HCT116 (cell line): ENCODE data around the gene SERINC5. TPM values are rescaled to one million over a fixed set of nuclear protein-coding genes. Genes with fewer than 3 reads are reported as not detected.

Experiments used
- ATAC-seq: fragments of 200-7000 bp; cut with Tn5 transposase; 2 replicates; pipeline ENCODE4 v1.9.1; 2020; ENCODE audit warnings: mild to moderate bottlenecking, moderate library complexity
- BruUV-seq: library from RNA; stranded (reverse); fragments of 400-500 nt; replicated peaks from 2 replicates; lab custom pipeline; 2021; lab: Mats Ljungman, UMichigan
- CTCF ChIA-PET: fragments of 300-600 bp; sonication (Branson Sonifier 250); formaldehyde crosslinking; loops from one replicate; lab custom pipeline; 2021; ENCODE audit warnings: antibody characterized with exemption; lab: Charles Lee
- POLR2A ChIA-PET: fragments of 300-600, 350-600 bp; sonication (Branson Sonifier 250); formaldehyde crosslinking; loops from one replicate; lab custom pipeline; 2021; ENCODE audit warnings: antibody characterized with exemption; lab: Charles Lee
- RAD21 ChIA-PET, 2 experiments: fragments of 300-600 bp; sonication (Branson Sonifier 250); formaldehyde crosslinking; loops; one replicate each; lab custom pipeline; 2023; ENCODE audit warnings: low total read pairs in 2 of 2; ENCODE audit not compliant: uncharacterized antibody in 2 of 2, unreplicated experiment in 2 of 2, low non-redundant PET in 1 of 2; lab: Charles Lee
- DNase-seq: peaks from one replicate; pipeline ENCODE4 v3.0.0-alpha.2; 2010; ENCODE audit warnings: low read depth, low spot score
- H2AFZ ChIP-seq: fragments of 200-600 bp; shearing (Covaris generic), sonication (generic); 2 replicates; pipeline ENCODE4 v1.6.1; 2017; ENCODE audit warnings: low read depth, mixed run types, mixed read lengths, antibody characterized with exemption, low read length; ENCODE audit not compliant: poor library complexity, severe bottlenecking
- H3K27ac ChIP-seq: 2 replicates; pipeline ENCODE4 v1.5.1; 2012; ENCODE audit warnings: low read depth, low read length
- H3K27me3 ChIP-seq: fragments of 200-600 bp; sonication (generic); 2 replicates; pipeline ENCODE4 v1.6.1; 2016; ENCODE audit warnings: mixed run types, low read length, mixed read lengths; ENCODE audit not compliant: insufficient read depth
- H3K36me3 ChIP-seq, 2 experiments: fragments of 200-500 bp in 1 of 2; fragments of 200-600 bp in 1 of 2; sonication (Bioruptor generic) in 1 of 2; sonication (generic) in 1 of 2; 2 replicates each; pipeline versions ENCODE4 v1.5.1 to v1.6.1; 2014 to 2016; ENCODE audit warnings: low read length in 2 of 2, inconsistent platforms in 1 of 2, mixed read lengths in 1 of 2, mixed run types in 1 of 2; ENCODE audit not compliant: insufficient read depth in 2 of 2, control insufficient read depth in 1 of 2
- H3K4me1 ChIP-seq, 2 experiments: fragments of 200-600 bp in 1 of 2; sonication (generic) in 1 of 2; 2 replicates each; pipeline versions ENCODE4 v1.5.1 to v1.6.1; 2012 to 2017; ENCODE audit warnings: low read length in 2 of 2, inconsistent platforms in 1 of 2, mild to moderate bottlenecking in 1 of 2, mixed read lengths in 1 of 2, mixed run types in 1 of 2, moderate library complexity in 1 of 2; ENCODE audit not compliant: insufficient read depth in 2 of 2, control insufficient read depth in 1 of 2
- H3K4me2 ChIP-seq: fragments of 200-600 bp; sonication (generic); 2 replicates; pipeline ENCODE4 v1.6.1; 2017; ENCODE audit warnings: mixed run types, low read length, mixed read lengths
- H3K4me3 ChIP-seq, 2 experiments: fragments of 200-600 bp in 1 of 2; sonication (generic) in 1 of 2; replicated peaks in 1 of 2; 2 replicates each; pipeline ENCODE4 v1.5.1; 2011 to 2016; ENCODE audit warnings: low read length in 2 of 2, control low read depth in 1 of 2, low read depth in 1 of 2, mild to moderate bottlenecking in 1 of 2, mixed read lengths in 1 of 2, mixed run types in 1 of 2
- H3K79me2 ChIP-seq: fragments of 200-600 bp; sonication (generic); 2 replicates; pipeline ENCODE4 v1.6.1; 2017; ENCODE audit warnings: mild to moderate bottlenecking, mixed run types, low read length, moderate library complexity, mixed read lengths; ENCODE audit not compliant: insufficient read depth
- H3K9ac ChIP-seq: fragments of 200-600 bp; sonication (generic); 2 replicates; pipeline ENCODE4 v1.6.1; 2016; ENCODE audit warnings: low read length, mixed read lengths
- H3K9me2 ChIP-seq: fragments of 200-600 bp; sonication (generic), shearing (Covaris generic); 2 replicates; pipeline ENCODE4 v1.6.1; 2017; ENCODE audit warnings: mixed run types, mild to moderate bottlenecking, moderate library complexity; ENCODE audit not compliant: insufficient read depth
- H3K9me3 ChIP-seq, 2 experiments: fragments of 200-500 bp in 1 of 2; fragments of 200-600 bp in 1 of 2; sonication (Bioruptor generic) in 1 of 2; sonication (generic) in 1 of 2; 2 replicates each; pipeline ENCODE4 v1.6.1; 2014 to 2017; ENCODE audit warnings: low read length in 2 of 2, mixed read lengths in 2 of 2, inconsistent platforms in 1 of 2, low read depth in 1 of 2, mild to moderate bottlenecking in 1 of 2, mixed run types in 1 of 2, moderate library complexity in 1 of 2; ENCODE audit not compliant: control insufficient read depth in 1 of 2, insufficient read depth in 1 of 2
- H4K20me1 ChIP-seq: fragments of 200-600 bp; sonication (generic), shearing (Covaris generic); 2 replicates; pipeline ENCODE4 v1.6.1; 2017; ENCODE audit warnings: mixed run types, mild to moderate bottlenecking, moderate library complexity; ENCODE audit not compliant: insufficient read depth
- ATF3 ChIP-seq: IDR thresholded peaks from 2 replicates; pipeline ENCODE4 v1.6.1; 2012
- CEBPB ChIP-seq: IDR thresholded peaks from 2 replicates; pipeline ENCODE4 v1.6.1; 2012; ENCODE audit warnings: low read depth
- FOSL1 ChIP-seq: IDR thresholded peaks from 2 replicates; pipeline ENCODE4 v1.6.1; 2012; ENCODE audit warnings: low read depth
- JUND ChIP-seq: IDR thresholded peaks from 2 replicates; pipeline ENCODE4 v1.6.1; 2012
- MAX ChIP-seq: IDR thresholded peaks from 2 replicates; pipeline ENCODE4 v1.6.1; 2012
- POLR2A ChIP-seq: IDR thresholded peaks from 2 replicates; pipeline ENCODE4 v1.7.0; 2011; ENCODE audit warnings: borderline replicate concordance; ENCODE audit not compliant: insufficient read depth, insufficient read length; ENCODE audit errors: extremely low read depth
- SIN3A ChIP-seq: IDR thresholded peaks from 2 replicates; pipeline ENCODE4 v1.6.1; 2012; ENCODE audit warnings: low read depth
- SRF ChIP-seq: IDR thresholded peaks from 2 replicates; pipeline ENCODE4 v1.6.1; 2012; ENCODE audit warnings: low read depth
- YY1 ChIP-seq: IDR thresholded peaks from 2 replicates; pipeline ENCODE4 v1.6.1; 2011; ENCODE audit warnings: low read length, low read depth, moderate library complexity, mild to moderate bottlenecking; ENCODE audit not compliant: insufficient replicate concordance; ENCODE audit errors: extremely low read depth
- ZBTB33 ChIP-seq: IDR thresholded peaks from 2 replicates; pipeline ENCODE4 v1.6.1; 2011; ENCODE audit warnings: mild to moderate bottlenecking, low read length, moderate library complexity; ENCODE audit not compliant: insufficient replicate concordance; ENCODE audit errors: extremely low read depth
- ZNF274 ChIP-seq: fragments of 200-500 bp; sonication (Bioruptor generic); IDR thresholded peaks from 2 replicates; pipeline ENCODE4 v1.6.1; 2014; ENCODE audit warnings: mild to moderate bottlenecking, low read depth, low read length, inconsistent platforms
- intact Hi-C: fragments of 100-400 bp; cut with micrococcal nuclease; formaldehyde crosslinking; loops from 2 replicates; pipeline ENCODE4 v1.10.0; 2022
- total RNA-seq: library from RNA; stranded (reverse); gene quantifications from one replicate; pipeline ENCODE4 v1.2.1, GENCODE V29; 2021; ENCODE audit not compliant: unreplicated experiment

SERINC5 gene
- total RNA-seq, 1 experiment from 2014 or later = 39.3 TPM

- ChIA-PET RAD21 (no interaction called here), CTCF (no interaction called here), POLR2A (no interaction called here)
- no TSS peak for BruUV-seq
- no peaks in the 10 kb centered on the region for H3K36me3 ChIP-seq
- H3K9me3 ChIP-seq = no peaks in the 10 kb centered on the region
- intact Hi-C loops = no loop called here
- no peaks in the 10 kb centered on the region for H3K79me2 ChIP-seq
- H3K9ac ChIP-seq = no peak overlapping the region
- no peak overlapping the region for H3K27ac ChIP-seq
- no peak overlapping the region for H3K4me3 ChIP-seq
- DNase-seq (no peak), ATAC-seq (no peak)
- H4K20me1 ChIP-seq = no peaks in the 10 kb centered on the region
- H3K9me2 ChIP-seq = no peaks in the 10 kb centered on the region
- no peak overlapping the region for H2AFZ ChIP-seq
- H3K27me3 ChIP-seq = no peaks in the 10 kb centered on the region
- no peak for TF ChIP-seq POLR2A
- TF ChIP-seq SIN3A = no peak
- no peak for TF ChIP-seq FOSL1
- TF ChIP-seq SRF = no peak
- H3K4me1 ChIP-seq = no peaks in the 10 kb centered on the region
- H3K4me2 ChIP-seq = no peak overlapping the region
Measured at GRCh38 chr5:80296121-80296520, 40.3 kb upstream of the SERINC5 start.

- H2AFZ ChIP-seq = peak overlapping the region; percentile 4
- no TSS peak for BruUV-seq
- no peaks in the 10 kb centered on the region for H3K9me3 ChIP-seq
- no peaks in the 10 kb centered on the region for H3K79me2 ChIP-seq
- no peaks in the 10 kb centered on the region for H3K9me2 ChIP-seq
- H3K4me2 ChIP-seq = no peak overlapping the region
- CTCF ChIA-PET = no interaction called here
- ATAC-seq = no peak
- H4K20me1 ChIP-seq = no peaks in the 10 kb centered on the region
- H3K4me1 ChIP-seq = no peaks in the 10 kb centered on the region
- RAD21 ChIA-PET = no interaction called here
- H3K27ac ChIP-seq = no peak overlapping the region
- no peak for TF ChIP-seq YY1
- TF ChIP-seq CEBPB = no peak
- TF ChIP-seq MAX = no peak
- TF ChIP-seq JUND = no peak
- TF ChIP-seq ATF3 = no peak
- TF ChIP-seq ZNF274 = no peak
- no peak for TF ChIP-seq FOSL1
- TF ChIP-seq ZBTB33 = no peak
- no peaks in the 10 kb centered on the region for H3K27me3 ChIP-seq
- H3K4me3 ChIP-seq = no peak overlapping the region
- POLR2A ChIA-PET = no interaction called here
- no peak overlapping the region for H3K9ac ChIP-seq
- intact Hi-C loops = no loop called here
- no peak for DNase-seq
- no peaks in the 10 kb centered on the region for H3K36me3 ChIP-seq
Measured at GRCh38 chr5:80291761-80292160, 35.9 kb upstream of the SERINC5 start.
